Bronchial epithelial cell (primary cell): ENCODE results near the gene FUS. TPM values are rescaled to one million over a fixed set of nuclear protein-coding genes. Genes with fewer than 3 reads are reported as not detected.
"Not testable (repeated sequence)": the region's sequence is repeated elsewhere in the genome, so short reads cannot be mapped to it uniquely, and the experiment has no call there.

Experiments
- DNase-seq: peaks from one replicate; pipeline ENCODE4 v3.0.0-alpha.2; 2010; ENCODE audit warnings: low read depth
- FAIRE-seq: peaks from 2 replicates; lab custom pipeline; 2011; peaks lifted over from hg19 to GRCh38; lab: Jason Lieb, UNC
- H3K27me3 ChIP-seq: 2 replicates; pipeline ENCODE4 v1.5.1; 2011; ENCODE audit warnings: low read length; ENCODE audit not compliant: control insufficient read depth, insufficient read depth
- H3K36me3 ChIP-seq: 2 replicates; pipeline ENCODE4 v1.5.1; 2011; ENCODE audit warnings: low read length; ENCODE audit not compliant: control insufficient read depth, insufficient read depth
- H3K4me3 ChIP-seq: 2 replicates; pipeline ENCODE4 v1.5.1; 2011; ENCODE audit warnings: mild to moderate bottlenecking, low read depth, low read length, control low read depth
- total RNA-seq: library from RNA; depleted of rRNA; stranded (reverse); fragments of >200 nt; gene quantifications from 2 replicates; pipeline ENCODE4 v1.2.1, GENCODE V29; 2014
- TF ChIP-seq, protein P1 (sequence below): IDR thresholded peaks from 2 replicates; pipeline ENCODE4 v1.5.1; 2011; ENCODE audit warnings: mild to moderate bottlenecking, moderate library complexity, low read length, control low read depth, inconsistent platforms; ENCODE audit not compliant: insufficient read depth, severe bottlenecking

The FUS gene
- total RNA-seq, 1 donor from 2014 or later = 25.0 TPM

- DNase-seq (no peak), FAIRE-seq (no peak)
- Histone ChIP-seq H3K27me3 (no peaks in the 10 kb centered on the region), H3K36me3 (peaks cover 18% of the 10 kb centered on the region), H3K4me3 (no peak overlapping the region)
- TF ChIP-seq, protein P1, sequence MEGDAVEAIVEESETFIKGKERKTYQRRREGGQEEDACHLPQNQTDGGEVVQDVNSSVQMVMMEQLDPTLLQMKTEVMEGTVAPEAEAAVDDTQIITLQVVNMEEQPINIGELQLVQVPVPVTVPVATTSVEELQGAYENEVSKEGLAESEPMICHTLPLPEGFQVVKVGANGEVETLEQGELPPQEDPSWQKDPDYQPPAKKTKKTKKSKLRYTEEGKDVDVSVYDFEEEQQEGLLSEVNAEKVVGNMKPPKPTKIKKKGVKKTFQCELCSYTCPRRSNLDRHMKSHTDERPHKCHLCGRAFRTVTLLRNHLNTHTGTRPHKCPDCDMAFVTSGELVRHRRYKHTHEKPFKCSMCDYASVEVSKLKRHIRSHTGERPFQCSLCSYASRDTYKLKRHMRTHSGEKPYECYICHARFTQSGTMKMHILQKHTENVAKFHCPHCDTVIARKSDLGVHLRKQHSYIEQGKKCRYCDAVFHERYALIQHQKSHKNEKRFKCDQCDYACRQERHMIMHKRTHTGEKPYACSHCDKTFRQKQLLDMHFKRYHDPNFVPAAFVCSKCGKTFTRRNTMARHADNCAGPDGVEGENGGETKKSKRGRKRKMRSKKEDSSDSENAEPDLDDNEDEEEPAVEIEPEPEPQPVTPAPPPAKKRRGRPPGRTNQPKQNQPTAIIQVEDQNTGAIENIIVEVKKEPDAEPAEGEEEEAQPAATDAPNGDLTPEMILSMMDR = no peak
Observed at GRCh38 chr16:31136287-31136662, 43.7 kb upstream of the FUS start.

- not testable (repeated sequence) for FAIRE-seq, H3K4me3 ChIP-seq, H3K27me3 ChIP-seq, DNase-seq
- peaks cover 13% of the 10 kb centered on the region for H3K36me3 ChIP-seq
Observed at GRCh38 chr16:31136822-31137499, 43.0 kb upstream of the FUS start.

DNA sequence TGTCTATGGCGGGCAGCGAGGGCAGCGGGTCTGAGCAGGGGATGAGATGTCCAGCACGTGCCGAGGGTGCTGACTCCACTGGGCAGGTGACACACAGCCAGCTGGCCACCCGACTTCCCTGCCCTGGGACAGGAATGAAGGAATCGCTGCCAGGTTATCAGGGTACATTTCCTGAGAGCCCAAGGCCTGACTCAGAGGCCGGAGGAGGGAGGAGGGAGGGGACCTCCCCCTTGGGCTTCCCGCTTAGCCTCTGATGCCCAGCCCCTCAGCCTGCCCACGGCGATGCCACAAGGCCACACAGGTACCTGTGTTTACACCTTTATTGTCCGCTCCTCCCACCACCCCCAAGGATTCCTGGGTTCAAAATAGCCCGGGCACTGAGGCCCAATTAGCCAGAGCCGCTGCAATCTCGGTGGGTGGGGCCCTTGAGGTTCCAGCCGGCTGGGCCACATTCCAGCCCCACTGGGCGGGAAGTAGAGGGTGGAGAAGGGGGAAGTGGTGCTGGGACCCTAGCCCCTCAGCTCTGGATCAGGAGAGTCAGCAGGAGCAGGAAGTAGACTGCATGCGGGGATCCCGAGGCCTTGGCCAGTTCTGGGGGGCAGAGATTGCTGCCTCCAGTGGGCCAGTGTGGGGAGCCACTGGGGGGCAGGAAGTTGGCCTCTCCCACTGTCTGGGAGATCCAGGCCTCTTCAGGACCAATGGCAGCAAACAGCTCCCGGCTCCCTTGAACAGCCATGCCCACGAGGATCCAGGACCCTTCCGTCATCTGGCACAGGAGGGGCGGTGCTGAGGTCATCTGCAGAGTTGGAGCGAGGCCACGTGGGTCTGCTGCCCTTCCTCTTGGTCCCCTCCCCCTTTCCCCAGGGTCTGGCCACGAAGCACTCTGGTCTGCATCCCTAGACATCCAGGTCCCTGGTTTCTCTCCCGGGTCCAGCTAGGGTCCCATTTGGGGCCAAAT, 41.0 kb upstream of the FUS start:
- peak; percentile 86 for DNase-seq
- H3K4me3 ChIP-seq = no peak overlapping the region
- FAIRE-seq = no peak
- TF ChIP-seq, protein P1 = no peak
- H3K36me3 ChIP-seq = no peaks in the 10 kb centered on the region
- no peaks in the 10 kb centered on the region for H3K27me3 ChIP-seq

- not testable (repeated sequence) for H3K27me3 ChIP-seq, H3K4me3 ChIP-seq, DNase-seq, H3K36me3 ChIP-seq, FAIRE-seq
Observed at GRCh38 chr16:31141071-31141469, 38.9 kb upstream of the FUS start.

GRCh38 chr16:31141489-31142108, 38.3 kb upstream of the FUS start:
- TF ChIP-seq, protein P1 = no peak
- Histone ChIP-seq H3K27me3 (no peaks in the 10 kb centered on the region), H3K4me3 (peak overlapping the region; percentile 32), H3K36me3 (no peaks in the 10 kb centered on the region)
- DNase-seq (peak; percentile 71), FAIRE-seq (no peak)

GRCh38 chr16:31142109-31143010, 37.6 kb upstream of the FUS start:
- DNase-seq (peak; percentile 91), FAIRE-seq (no peak)
- Histone ChIP-seq H3K36me3 (no peaks in the 10 kb centered on the region), H3K27me3 (no peaks in the 10 kb centered on the region), H3K4me3 (peak overlapping the region; percentile 32)
- TF ChIP-seq, protein P1 = peak; percentile 96
